Neural cell (in vitro differentiated cells): ENCODE measurements around the gene RNU5D-1. TPM values are rescaled to one million over a fixed set of nuclear protein-coding genes. Genes with fewer than 3 reads are reported as not detected.

ENCODE experiments used
- H2AFZ ChIP-seq: fragments of 200-600, 300-800 bp; sonication (generic), shearing (Covaris generic); 2 replicates; pipeline ENCODE4 v1.6.0; 2014; ENCODE audit warnings: low read depth, mild to moderate bottlenecking, antibody characterized with exemption, low read length, moderate library complexity
- H3F3A ChIP-seq: fragments of 200-600 bp; shearing (Covaris generic); 2 replicates; pipeline ENCODE4 v1.6.1; 2016; ENCODE audit warnings: mild to moderate bottlenecking, moderate library complexity, mixed read lengths, antibody characterized with exemption, low read length; ENCODE audit not compliant: insufficient read depth, poor library complexity, severe bottlenecking
- H3K27ac ChIP-seq: fragments of 200-600, 300-800 bp; sonication (generic), shearing (Covaris generic); 2 replicates; pipeline ENCODE4 v1.5.1; 2014; ENCODE audit warnings: mild to moderate bottlenecking, low read length, moderate library complexity
- H3K27me3 ChIP-seq: fragments of 300-800, 200-600 bp; sonication (generic), shearing (Covaris generic); 2 replicates; pipeline ENCODE4 v1.6.0; 2014; ENCODE audit warnings: mild to moderate bottlenecking, low read depth, low read length, moderate library complexity; ENCODE audit not compliant: insufficient read depth
- H3K36me3 ChIP-seq: fragments of 300-800, 200-600 bp; sonication (generic), shearing (Covaris generic); 2 replicates; pipeline ENCODE4 v1.5.1; 2014; ENCODE audit warnings: mild to moderate bottlenecking, antibody characterized with exemption, low read length, moderate library complexity; ENCODE audit not compliant: insufficient read depth
- H3K4me2 ChIP-seq: fragments of 300-800, 200-600 bp; sonication (generic), shearing (Covaris generic); 2 replicates; pipeline ENCODE4 v1.6.0; 2014; ENCODE audit warnings: mild to moderate bottlenecking, low read length
- H3K4me3 ChIP-seq: fragments of 300-800, 200-600 bp; sonication (generic), shearing (Covaris generic); 2 replicates; pipeline ENCODE4 v1.5.1; 2014; ENCODE audit warnings: mild to moderate bottlenecking, low read length, moderate library complexity
- H3K79me2 ChIP-seq: fragments of 200-600 bp; shearing (Covaris generic); replicated peaks from 2 replicates; pipeline ENCODE4 v1.6.0; 2014; ENCODE audit warnings: mild to moderate bottlenecking, low read length, moderate library complexity; ENCODE audit not compliant: insufficient read depth
- H3K9ac ChIP-seq: fragments of 300-800, 200-600 bp; sonication (generic), shearing (Covaris generic); 2 replicates; pipeline ENCODE4 v1.6.1; 2016; ENCODE audit warnings: mild to moderate bottlenecking, low read length, mixed read lengths
- H3K9me2 ChIP-seq: fragments of 200-600 bp; shearing (Covaris generic); 2 replicates; pipeline ENCODE4 v1.6.1; 2016; ENCODE audit warnings: mild to moderate bottlenecking, low read length, mixed read lengths; ENCODE audit not compliant: insufficient read depth
- H3K9me3 ChIP-seq: fragments of 200-600, 300-800 bp; sonication (generic), shearing (Covaris generic); 2 replicates; pipeline ENCODE4 v1.6.1; 2016; ENCODE audit warnings: mild to moderate bottlenecking, mixed run types, low read length, moderate library complexity, mixed read lengths
- H4K20me1 ChIP-seq: fragments of 200-600 bp; shearing (Covaris generic); 2 replicates; pipeline ENCODE4 v1.6.1; 2016; ENCODE audit warnings: mild to moderate bottlenecking, mixed run types; ENCODE audit not compliant: insufficient read depth
- CTCF ChIP-seq: fragments of 450-650 bp; IDR thresholded peaks from 2 replicates; pipeline ENCODE4 v1.5.1; 2014; ENCODE audit warnings: antibody characterized with exemption, mild to moderate bottlenecking, moderate library complexity; ENCODE audit not compliant: poor library complexity, severe bottlenecking
- EP300 ChIP-seq: fragments of 450-650 bp; conservative IDR thresholded peaks from 2 replicates; pipeline ENCODE4 v1.6.1; 2014; ENCODE audit warnings: antibody characterized with exemption, mild to moderate bottlenecking, moderate library complexity; ENCODE audit not compliant: poor library complexity, severe bottlenecking
- EZH2 ChIP-seq: fragments of 200-600, 300-800 bp; shearing (Covaris generic), sonication (generic); IDR thresholded peaks from 2 replicates; pipeline ENCODE4 v1.6.1; 2014; ENCODE audit warnings: antibody characterized with exemption, low read length, borderline replicate concordance, mild to moderate bottlenecking; ENCODE audit not compliant: insufficient read depth, poor library complexity, severe bottlenecking
- MXI1 ChIP-seq: fragments of 450-650 bp; conservative IDR thresholded peaks from 2 replicates; pipeline ENCODE4 v1.6.1; 2014; ENCODE audit warnings: antibody characterized with exemption, mild to moderate bottlenecking; ENCODE audit not compliant: poor library complexity, severe bottlenecking
- POLR2AphosphoS5 ChIP-seq: IDR thresholded peaks from 2 replicates; pipeline ENCODE4 v1.6.1; 2012
- RAD21 ChIP-seq: fragments of 450-650 bp; conservative IDR thresholded peaks from 2 replicates; pipeline ENCODE4 v1.6.1; 2014; ENCODE audit warnings: antibody characterized with exemption, mild to moderate bottlenecking, moderate library complexity
- REST ChIP-seq: IDR thresholded peaks from 2 replicates; pipeline ENCODE4 v1.6.1; 2012; ENCODE audit warnings: borderline replicate concordance
- SMC3 ChIP-seq: fragments of 450-650 bp; conservative IDR thresholded peaks from 2 replicates; pipeline ENCODE4 v1.6.1; 2014; ENCODE audit warnings: antibody characterized with exemption, mild to moderate bottlenecking, moderate library complexity; ENCODE audit not compliant: poor library complexity
- TAF1 ChIP-seq: IDR thresholded peaks from 2 replicates; pipeline ENCODE4 v1.6.1; 2012; ENCODE audit warnings: low read depth
- polyA plus RNA-seq: library from polyadenylated mRNA; depleted of rRNA; stranded (reverse); fragments of >200 nt; gene quantifications from 2 replicates; pipeline ENCODE4 v1.2.3, GENCODE V29; 2014

The RNU5D-1 gene
- polyA plus RNA-seq, 1 donor from 2014 or later: not detected

DNA sequence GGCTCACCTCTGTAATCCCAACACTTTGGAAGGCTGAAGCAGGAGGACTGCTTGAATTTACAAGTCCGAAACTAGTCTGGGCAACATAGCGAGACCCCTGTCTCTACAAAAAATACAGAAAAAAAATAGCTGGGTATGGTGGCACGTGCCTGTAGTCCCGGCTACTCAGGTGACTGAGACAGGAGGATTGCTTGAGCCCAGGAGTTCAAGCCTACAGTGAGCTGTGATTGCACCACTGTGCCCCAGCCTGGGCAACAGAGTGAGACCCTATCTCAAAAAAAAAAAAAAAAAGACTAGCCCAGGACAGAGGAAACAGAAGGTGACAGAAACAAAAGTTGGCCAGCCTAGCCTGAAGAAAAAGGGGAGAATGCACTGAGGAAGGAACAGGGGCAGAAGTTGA lies 35.3 kb downstream of the RNU5D-1 start:
- no peak overlapping the region for H3K27ac ChIP-seq
- H2AFZ ChIP-seq: no peak overlapping the region
- no peaks in the 10 kb centered on the region for H3F3A ChIP-seq
- no peaks in the 10 kb centered on the region for H3K9me3 ChIP-seq
- no peak overlapping the region for H3K4me2 ChIP-seq
- H4K20me1 ChIP-seq: no peaks in the 10 kb centered on the region
- no peak overlapping the region for H3K9ac ChIP-seq
- no peaks in the 10 kb centered on the region for H3K9me2 ChIP-seq
- TF ChIP-seq EP300 (no peak), RAD21 (no peak), CTCF (no peak), SMC3 (no peak), EZH2 (no peak), MXI1 (no peak), REST (no peak), POLR2AphosphoS5 (no peak), TAF1 (no peak)
- no peaks in the 10 kb centered on the region for H3K27me3 ChIP-seq
- no peaks in the 10 kb centered on the region for H3K36me3 ChIP-seq
- no peaks in the 10 kb centered on the region for H3K79me2 ChIP-seq
- H3K4me3 ChIP-seq: no peak overlapping the region

DNA sequence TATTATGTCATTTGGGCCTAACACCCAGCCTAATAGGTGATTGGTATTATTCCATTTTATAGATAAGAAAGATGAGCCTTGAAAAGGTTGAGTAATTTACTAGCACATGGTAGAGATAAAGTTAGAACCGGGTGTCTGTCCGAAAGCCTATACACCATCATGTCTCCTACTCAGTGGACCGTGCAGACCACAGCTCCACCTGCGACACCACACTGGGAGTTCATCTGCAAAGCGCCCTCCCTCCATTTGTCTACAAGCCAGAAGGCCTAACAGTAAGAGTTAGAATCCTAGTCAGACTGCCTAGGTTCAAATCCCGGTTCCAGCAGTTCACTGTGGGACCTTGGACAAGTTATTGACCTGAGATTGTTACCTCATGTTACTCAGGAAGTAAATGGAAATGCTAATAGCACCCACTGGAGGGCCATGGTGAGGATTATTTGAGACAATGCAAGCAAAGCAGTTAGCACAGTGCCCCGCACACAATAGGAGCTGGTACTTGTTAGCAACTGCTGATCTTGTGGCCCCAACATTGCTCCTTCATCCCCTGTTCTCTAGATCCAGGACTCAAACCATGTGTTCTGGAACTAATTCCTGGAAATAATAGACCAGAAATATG lies 36.0 kb downstream of the RNU5D-1 start:
- H3K27ac ChIP-seq: no peak overlapping the region
- no peaks in the 10 kb centered on the region for H3K9me2 ChIP-seq
- no peaks in the 10 kb centered on the region for H3K9me3 ChIP-seq
- H2AFZ ChIP-seq: no peak overlapping the region
- H3K27me3 ChIP-seq: no peaks in the 10 kb centered on the region
- no peaks in the 10 kb centered on the region for H3K79me2 ChIP-seq
- H3K4me3 ChIP-seq: no peak overlapping the region
- no peak overlapping the region for H3K9ac ChIP-seq
- H4K20me1 ChIP-seq: no peaks in the 10 kb centered on the region
- H3F3A ChIP-seq: no peaks in the 10 kb centered on the region
- no peak overlapping the region for H3K4me2 ChIP-seq
- no peaks in the 10 kb centered on the region for H3K36me3 ChIP-seq
- TF ChIP-seq EZH2: no peak
- TF ChIP-seq CTCF: no peak
- TF ChIP-seq REST: no peak
- no peak for TF ChIP-seq RAD21
- no peak for TF ChIP-seq EP300
- TF ChIP-seq POLR2AphosphoS5: no peak
- no peak for TF ChIP-seq TAF1
